Measurements from ENCODE around the gene NOD2.

DNA sequence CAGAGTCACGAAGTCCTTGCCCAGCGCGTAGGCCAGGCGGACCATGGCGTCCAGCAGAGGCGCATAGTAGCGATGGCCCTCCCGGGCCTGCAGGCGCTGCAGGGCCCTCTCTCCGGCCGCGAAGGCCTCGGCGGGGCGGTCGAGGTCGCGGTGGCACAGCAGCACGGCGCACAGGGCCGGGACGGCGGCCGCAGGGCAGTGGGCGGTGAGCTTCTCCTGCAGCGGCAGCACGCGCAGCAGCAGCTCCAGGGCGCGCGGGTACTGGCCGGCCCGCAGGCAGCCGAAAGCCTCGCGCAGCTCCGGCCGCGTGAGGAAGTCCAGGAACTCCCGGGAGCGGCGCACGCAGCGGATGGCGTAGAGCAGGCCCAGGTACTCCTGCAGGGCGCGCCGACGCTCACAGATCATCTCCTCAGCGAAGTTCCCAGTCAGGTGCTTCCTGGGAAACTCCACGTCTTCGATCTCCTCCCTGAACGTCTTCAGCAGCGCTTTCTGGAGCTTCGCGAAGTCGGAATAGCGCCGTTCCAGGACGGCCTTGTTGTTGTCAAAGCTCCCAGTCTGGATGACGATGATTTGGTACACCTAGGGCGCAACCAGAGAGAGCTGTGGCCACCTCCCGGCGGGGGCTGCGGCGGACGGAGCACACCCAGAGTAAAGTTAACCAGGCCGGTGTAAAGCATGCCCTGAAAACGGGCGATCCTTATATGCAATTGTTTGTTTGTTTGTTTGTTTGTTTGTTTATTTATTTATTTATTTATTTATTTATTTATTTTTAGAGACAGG, 19.7 kb upstream of the NOD2 start:
- TF ChIP-seq, protein P1, sequence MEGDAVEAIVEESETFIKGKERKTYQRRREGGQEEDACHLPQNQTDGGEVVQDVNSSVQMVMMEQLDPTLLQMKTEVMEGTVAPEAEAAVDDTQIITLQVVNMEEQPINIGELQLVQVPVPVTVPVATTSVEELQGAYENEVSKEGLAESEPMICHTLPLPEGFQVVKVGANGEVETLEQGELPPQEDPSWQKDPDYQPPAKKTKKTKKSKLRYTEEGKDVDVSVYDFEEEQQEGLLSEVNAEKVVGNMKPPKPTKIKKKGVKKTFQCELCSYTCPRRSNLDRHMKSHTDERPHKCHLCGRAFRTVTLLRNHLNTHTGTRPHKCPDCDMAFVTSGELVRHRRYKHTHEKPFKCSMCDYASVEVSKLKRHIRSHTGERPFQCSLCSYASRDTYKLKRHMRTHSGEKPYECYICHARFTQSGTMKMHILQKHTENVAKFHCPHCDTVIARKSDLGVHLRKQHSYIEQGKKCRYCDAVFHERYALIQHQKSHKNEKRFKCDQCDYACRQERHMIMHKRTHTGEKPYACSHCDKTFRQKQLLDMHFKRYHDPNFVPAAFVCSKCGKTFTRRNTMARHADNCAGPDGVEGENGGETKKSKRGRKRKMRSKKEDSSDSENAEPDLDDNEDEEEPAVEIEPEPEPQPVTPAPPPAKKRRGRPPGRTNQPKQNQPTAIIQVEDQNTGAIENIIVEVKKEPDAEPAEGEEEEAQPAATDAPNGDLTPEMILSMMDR (conservative IDR thresholded peaks at IDR 0.05) = no peak
- no peak for TF ChIP-seq ZFX (IDR thresholded peaks at IDR 0.05)

Measured in C4-2B (cell line).